ENCODE data around the gene MAST4.

MAST4 gene

GRCh38 chr5:67102708-67103107, 506.5 kb downstream of the MAST4 start:
- no peak for DNase-seq

- DNase-seq: no peak
Measured at GRCh38 chr5:67104859-67105258, 508.7 kb downstream of the MAST4 start.

- no peak for DNase-seq
Measured at GRCh38 chr5:67105270-67105669, 509.1 kb downstream of the MAST4 start.

GRCh38 chr5:67106626-67107342, 510.6 kb downstream of the MAST4 start:
- DNase-seq: no peak

GRCh38 chr5:67111779-67112178, 515.6 kb downstream of the MAST4 start:
- no peak for DNase-seq

GRCh38 chr5:67115246-67115645, 519.1 kb downstream of the MAST4 start:
- no peak for DNase-seq

- DNase-seq: no peak
Measured at GRCh38 chr5:67115817-67116216, 519.6 kb downstream of the MAST4 start.

GRCh38 chr5:67118050-67118620, 521.9 kb downstream of the MAST4 start:
- peak; percentile 12 for DNase-seq

- DNase-seq: no peak
Measured at GRCh38 chr5:67119010-67119409, 522.8 kb downstream of the MAST4 start.

- no peak for DNase-seq
Measured at GRCh38 chr5:67120032-67120431, 523.8 kb downstream of the MAST4 start.

GRCh38 chr5:67123819-67124218, 527.6 kb downstream of the MAST4 start:
- DNase-seq: no peak

GRCh38 chr5:67124556-67124955, 528.4 kb downstream of the MAST4 start:
- no peak for DNase-seq

GRCh38 chr5:67127347-67127895, 531.2 kb downstream of the MAST4 start:
- DNase-seq: peak; percentile 28

- no peak for DNase-seq
Measured at GRCh38 chr5:67129768-67130167, 533.6 kb downstream of the MAST4 start.

GRCh38 chr5:67133217-67133616, 537.0 kb downstream of the MAST4 start:
- DNase-seq: no peak

- DNase-seq: no peak
Measured at GRCh38 chr5:67133776-67134175, 537.6 kb downstream of the MAST4 start.

GRCh38 chr5:67135381-67135984, 539.3 kb downstream of the MAST4 start:
- no peak for DNase-seq

GRCh38 chr5:67139030-67139429, 542.8 kb downstream of the MAST4 start:
- no peak for DNase-seq

GRCh38 chr5:67140413-67140812, 544.2 kb downstream of the MAST4 start:
- DNase-seq: no peak

- DNase-seq: no peak
Measured at GRCh38 chr5:67141644-67142043, 545.5 kb downstream of the MAST4 start.

- no peak for DNase-seq
Measured at GRCh38 chr5:67142816-67143215, 546.6 kb downstream of the MAST4 start.

- no peak for DNase-seq
Measured at GRCh38 chr5:67143549-67143948, 547.4 kb downstream of the MAST4 start.

GRCh38 chr5:67144183-67144639, 548.0 kb downstream of the MAST4 start:
- no peak for DNase-seq

GRCh38 chr5:67146574-67146973, 550.4 kb downstream of the MAST4 start:
- no peak for DNase-seq

All from hematopoietic multipotent progenitor cell treated with erythropoietin and hydrocortisone succinate and interleukin-3 and kit ligand, for 8 days (in vitro differentiated cells).